ENCODE results near the gene IDH3B. TPM values are rescaled to one million over a fixed set of nuclear protein-coding genes. Genes with fewer than 3 reads are reported as not detected.
"Not testable (repeated sequence)": the region's sequence is repeated elsewhere in the genome, so short reads cannot be mapped to it uniquely, and the experiment has no call there.

IDH3B gene
- total RNA-seq, 2 experiments from 2014 or later: 109 to 114 TPM

GRCh38 chr20:2690718-2691117 is 26.7 kb upstream of the IDH3B start:
- intact Hi-C loops (cut with micrococcal nuclease): no loop called here
- TF ChIP-seq CTCF (IDR thresholded peaks at IDR 0.05): no peak
- no peak overlapping the region for H3K4me3 Mint-ChIP-seq

DNA sequence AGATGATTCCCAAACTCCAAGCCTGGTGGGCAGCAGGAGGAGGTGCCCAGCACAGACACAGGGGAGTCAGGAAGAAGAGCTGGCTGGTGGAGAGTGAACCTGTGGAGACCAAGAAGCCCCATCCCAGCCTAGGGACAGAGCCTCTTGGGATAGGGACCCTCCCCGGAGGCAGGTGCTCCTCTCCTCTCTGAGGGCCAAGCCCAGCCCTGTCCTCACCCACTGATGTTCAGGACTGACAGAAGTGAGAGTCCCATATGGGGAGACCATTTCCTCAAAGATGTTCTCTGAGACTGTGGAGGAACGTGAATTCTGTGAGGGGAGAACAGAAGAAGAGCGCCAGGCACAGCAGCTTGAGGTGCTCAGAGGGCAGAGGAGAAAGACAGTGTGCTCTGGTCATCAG is 26.2 kb upstream of the IDH3B start:
- Mint-ChIP-seq H3K27me3 (peaks cover 37% of the 10 kb centered on the region), H3K4me3 (no peak overlapping the region), H3K9me3 (peaks cover 2% of the 10 kb centered on the region), H3K27ac (no peak overlapping the region), H3K36me3 (ENCODE audit: low read depth) (no peaks in the 10 kb centered on the region), H3K4me1 (ENCODE audit: low read depth) (peaks cover 22% of the 10 kb centered on the region)
- DNase-seq: no peak
- no peak for ATAC-seq
- intact Hi-C loops (cut with micrococcal nuclease): no loop called here
- ChIA-PET CTCF (interaction anchor here (0.6 to 9.7 kb wide), 4 partner anchors 39 to 387 kb away, joined by 4 to 110 read pairs (median 38); no protein-coding TSS in a partner anchor), POLR2A (no interaction called here)
- no peak for TF ChIP-seq CTCF (IDR thresholded peaks at IDR 0.05)

More at GRCh38 chr20:2690718-2691117, 26.7 kb upstream of the IDH3B start:
- ATAC-seq (no peak), DNase-seq (no peak)
- peaks cover 22% of the 10 kb centered on the region for H3K4me1 Mint-ChIP-seq (ENCODE audit: low read depth)
- H3K36me3 Mint-ChIP-seq (ENCODE audit: low read depth): no peaks in the 10 kb centered on the region
- H3K27ac Mint-ChIP-seq: no peak overlapping the region
- POLR2A ChIA-PET: no interaction called here
- peaks cover 2% of the 10 kb centered on the region for H3K9me3 Mint-ChIP-seq
- H3K27me3 Mint-ChIP-seq: peaks cover 38% of the 10 kb centered on the region
- CTCF ChIA-PET: interaction anchor here (9.7 kb wide), 1 partner anchor 51 kb away, joined by 110 read pairs; no protein-coding TSS in a partner anchor

- peaks cover 2% of the 10 kb centered on the region for H3K9me3 Mint-ChIP-seq
- H3K27ac Mint-ChIP-seq: no peak overlapping the region
- peaks cover 31% of the 10 kb centered on the region for H3K27me3 Mint-ChIP-seq
- H3K36me3 Mint-ChIP-seq (ENCODE audit: low read depth): no peaks in the 10 kb centered on the region
- POLR2A ChIA-PET: interaction anchor here (0.7 to 1.8 kb wide), 11 partner anchors 15 to 332 kb away, joined by 3 to 6 read pairs (median 4); partner anchors contain the start of genes NOP56 and PTPRA
- intact Hi-C loops (cut with micrococcal nuclease): loop anchor here (2.0 to 10.0 kb wide), 2 partner anchors 55 to 167 kb away; no protein-coding TSS in a partner anchor
- ATAC-seq: peak; percentile 95
- peak; percentile 94 for TF ChIP-seq CTCF (IDR thresholded peaks at IDR 0.05)
- H3K4me3 Mint-ChIP-seq: no peak overlapping the region
- peaks cover 22% of the 10 kb centered on the region for H3K4me1 Mint-ChIP-seq (ENCODE audit: low read depth)
- DNase-seq: peak; percentile 94
- CTCF ChIA-PET: interaction anchor here (0.8 to 9.7 kb wide), 23 partner anchors 10 to 295 kb away, joined by 3 to 110 read pairs (median 5); partner anchors contain the start of gene IDH3B
These were observed 24.1 kb upstream of the IDH3B start for GRCh38 chr20:2688041-2688591.

GRCh38 chr20:2687514-2687913 is 23.5 kb upstream of the IDH3B start:
- intact Hi-C loops (cut with micrococcal nuclease): loop anchor here (10.0 kb wide), 1 partner anchor 167 kb away; no protein-coding TSS in a partner anchor
- DNase-seq: no peak
- Mint-ChIP-seq H3K36me3 (ENCODE audit: low read depth) (no peaks in the 10 kb centered on the region), H3K4me1 (ENCODE audit: low read depth) (peaks cover 22% of the 10 kb centered on the region), H3K27ac (no peak overlapping the region), H3K9me3 (peaks cover 2% of the 10 kb centered on the region), H3K27me3 (peaks cover 35% of the 10 kb centered on the region), H3K4me3 (no peak overlapping the region)
- no peak for ATAC-seq
- no peak for TF ChIP-seq CTCF (IDR thresholded peaks at IDR 0.05)
- ChIA-PET CTCF (interaction anchor here (0.8 to 9.7 kb wide), 20 partner anchors 11 to 296 kb away, joined by 3 to 110 read pairs (median 6); no protein-coding TSS in a partner anchor), POLR2A (interaction anchor here (1.0 to 1.5 kb wide), 5 partner anchors 34 to 186 kb away, joined by 3 to 6 read pairs (median 5); partner anchors contain the start of genes NOP56 and PTPRA)

- intact Hi-C loops (cut with micrococcal nuclease): loop anchor here (10.0 kb wide), 1 partner anchor 170 kb away; no protein-coding TSS in a partner anchor
- not testable (repeated sequence) for H3K36me3 Mint-ChIP-seq (ENCODE audit: low read depth); H3K27ac Mint-ChIP-seq; H3K4me3 Mint-ChIP-seq; DNase-seq; ATAC-seq; H3K9me3 Mint-ChIP-seq
- POLR2A ChIA-PET: interaction anchor here (1.1 to 1.4 kb wide), 3 partner anchors 15 to 33 kb away, joined by 3 to 4 read pairs (median 3); no protein-coding TSS in a partner anchor
- CTCF ChIA-PET: interaction anchor here (0.6 to 9.7 kb wide), 5 partner anchors 9 to 128 kb away, joined by 3 to 110 read pairs (median 4); no protein-coding TSS in a partner anchor
- Mint-ChIP-seq H3K4me1 (ENCODE audit: low read depth) (peaks cover 13% of the 10 kb centered on the region), H3K27me3 (peaks cover 34% of the 10 kb centered on the region)
These were observed 20.8 kb upstream of the IDH3B start for GRCh38 chr20:2684817-2685216.

DNA sequence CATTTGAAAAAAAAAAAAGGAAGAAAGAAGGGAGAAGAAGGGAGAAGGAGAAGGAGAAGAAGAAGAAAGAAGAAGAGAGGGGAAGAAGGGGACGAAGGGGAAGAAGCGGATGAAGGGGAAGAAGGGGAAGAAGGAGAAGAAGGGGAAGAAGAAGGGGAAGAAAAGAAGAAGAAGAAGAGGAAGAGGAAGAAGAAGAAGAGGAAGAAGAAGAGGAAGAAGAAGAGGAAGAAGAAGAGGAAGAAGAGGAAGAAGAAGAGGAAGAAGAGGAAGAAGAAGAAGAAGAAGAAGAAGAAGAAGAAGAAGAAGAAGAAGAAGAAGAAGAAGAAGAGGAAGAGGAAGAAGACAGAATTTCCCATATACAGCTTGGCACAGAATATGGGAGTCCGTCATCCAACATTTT is 18.0 kb upstream of the IDH3B start:
- intact Hi-C loops (cut with micrococcal nuclease): loop anchor here (10.0 kb wide), 1 partner anchor 173 kb away; no protein-coding TSS in a partner anchor
- H3K4me3 Mint-ChIP-seq; H3K36me3 Mint-ChIP-seq (ENCODE audit: low read depth); POLR2A ChIA-PET; DNase-seq; ATAC-seq; H3K27ac Mint-ChIP-seq; H3K9me3 Mint-ChIP-seq; CTCF ChIA-PET; H3K4me1 Mint-ChIP-seq (ENCODE audit: low read depth): not testable (repeated sequence)
- peaks cover 32% of the 10 kb centered on the region for H3K27me3 Mint-ChIP-seq

Measured in activated CD8-positive, alpha-beta T cell treated with anti-CD3 and anti-CD28 coated beads for 36 hours (primary cell).